NCI-H82 (cell line): ENCODE data around the gene GPR65.

Source experiments
- DNase-seq: peaks from one replicate; lab custom pipeline; 2025; lab: John Stamatoyannopoulos, UW

GPR65 gene, protein sequence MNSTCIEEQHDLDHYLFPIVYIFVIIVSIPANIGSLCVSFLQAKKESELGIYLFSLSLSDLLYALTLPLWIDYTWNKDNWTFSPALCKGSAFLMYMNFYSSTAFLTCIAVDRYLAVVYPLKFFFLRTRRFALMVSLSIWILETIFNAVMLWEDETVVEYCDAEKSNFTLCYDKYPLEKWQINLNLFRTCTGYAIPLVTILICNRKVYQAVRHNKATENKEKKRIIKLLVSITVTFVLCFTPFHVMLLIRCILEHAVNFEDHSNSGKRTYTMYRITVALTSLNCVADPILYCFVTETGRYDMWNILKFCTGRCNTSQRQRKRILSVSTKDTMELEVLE

DNA sequence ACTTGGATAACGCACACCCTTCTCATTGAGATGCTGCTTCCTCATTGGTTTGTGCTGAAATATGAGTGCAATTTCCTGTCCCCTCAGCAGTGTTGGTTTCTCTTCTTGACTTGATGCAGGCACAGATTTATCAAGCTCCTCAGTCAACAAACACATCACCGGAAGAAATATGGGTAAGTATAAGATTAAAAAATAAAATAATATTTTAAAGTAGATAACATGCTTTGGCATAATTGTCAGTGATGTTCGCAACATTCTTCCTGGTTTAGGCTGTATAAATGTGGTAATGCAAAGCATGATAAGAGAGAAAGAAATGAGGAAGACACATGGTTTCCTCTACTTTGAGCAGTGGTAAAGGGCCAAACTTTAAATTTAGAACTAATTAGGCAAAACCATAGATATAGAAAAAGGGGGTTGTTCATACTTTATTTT is at the start of gene GPR65:
Gene GPR65 (plus strand): TSS at position 86 of the 432 bp plus-strand sequence. CDS start 5,713 bp downstream, outside the sequence.
- DNase-seq = no peak

DNA sequence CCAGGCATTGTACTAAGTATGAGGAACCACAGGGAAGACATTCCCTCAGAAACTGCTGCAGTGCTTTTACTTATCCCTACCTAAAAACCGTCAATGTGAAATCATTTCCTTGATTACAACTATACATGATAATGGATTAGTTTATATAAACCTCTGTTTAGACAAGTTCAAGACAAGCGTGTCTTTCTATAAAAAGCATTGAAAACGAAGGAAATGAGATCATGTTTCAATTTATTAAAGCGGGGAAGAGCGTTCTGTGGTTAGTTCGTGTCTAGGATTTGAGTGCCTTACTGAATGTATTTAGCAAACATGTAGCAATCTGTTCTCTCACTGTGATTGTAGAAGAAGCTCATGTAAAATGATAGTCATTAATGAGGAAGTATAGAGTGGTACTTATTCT is 49.4 kb upstream of the GPR65 start:
- DNase-seq = no peak

DNA sequence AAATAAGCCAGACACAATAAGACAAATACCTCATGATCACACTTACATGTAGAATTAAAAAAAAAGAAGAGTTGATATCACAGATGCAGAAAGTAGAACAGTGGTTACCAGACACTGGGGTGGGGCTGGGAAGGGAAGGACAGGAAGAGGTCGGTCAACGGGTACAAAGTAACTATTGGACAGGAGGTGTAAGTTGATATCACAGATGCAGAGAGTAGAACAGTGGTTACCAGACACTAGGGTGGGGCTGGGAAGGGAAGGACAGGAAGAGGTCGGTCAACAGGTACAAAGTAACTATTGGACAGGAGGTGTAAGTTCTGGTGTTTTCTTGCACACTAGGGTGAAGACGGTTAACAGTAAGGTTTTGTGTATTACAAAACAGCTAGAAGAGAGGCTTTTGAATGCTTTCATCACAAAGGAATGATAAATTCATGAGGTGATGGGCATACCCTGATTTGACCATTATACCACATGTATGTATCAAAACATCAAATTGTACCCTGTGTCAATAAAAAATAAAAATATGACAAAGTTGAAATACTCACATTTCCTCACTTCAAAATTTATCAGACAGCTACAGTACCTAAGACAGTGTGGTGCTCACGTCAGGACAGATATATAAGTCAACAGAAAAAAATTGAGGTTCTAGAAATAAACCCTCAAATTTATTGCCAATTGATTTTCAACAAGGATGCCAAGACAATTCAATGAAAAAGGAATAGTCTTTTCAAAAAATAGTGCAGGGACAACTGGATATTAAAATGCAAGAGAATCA is 44.7 kb upstream of the GPR65 start:
- no peak for DNase-seq

DNA sequence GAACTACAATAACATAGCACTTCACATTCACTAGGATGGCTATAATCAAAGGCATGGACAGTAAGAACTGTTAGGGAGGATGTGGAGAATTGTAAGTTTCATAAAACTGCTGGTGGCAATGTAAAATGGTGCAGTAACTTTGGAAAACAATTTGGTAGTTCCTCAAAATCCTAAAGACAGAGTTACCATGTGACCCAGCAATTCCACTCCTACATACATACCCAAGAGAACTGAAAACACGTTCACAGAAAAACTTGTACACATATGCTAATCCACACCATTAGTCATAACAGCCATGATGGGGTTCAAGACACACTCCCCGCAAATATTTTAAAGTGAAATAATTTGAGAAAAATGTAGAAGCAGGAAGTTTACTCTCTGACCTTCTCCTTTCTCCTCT is 43.7 kb upstream of the GPR65 start:
- no peak for DNase-seq

DNA sequence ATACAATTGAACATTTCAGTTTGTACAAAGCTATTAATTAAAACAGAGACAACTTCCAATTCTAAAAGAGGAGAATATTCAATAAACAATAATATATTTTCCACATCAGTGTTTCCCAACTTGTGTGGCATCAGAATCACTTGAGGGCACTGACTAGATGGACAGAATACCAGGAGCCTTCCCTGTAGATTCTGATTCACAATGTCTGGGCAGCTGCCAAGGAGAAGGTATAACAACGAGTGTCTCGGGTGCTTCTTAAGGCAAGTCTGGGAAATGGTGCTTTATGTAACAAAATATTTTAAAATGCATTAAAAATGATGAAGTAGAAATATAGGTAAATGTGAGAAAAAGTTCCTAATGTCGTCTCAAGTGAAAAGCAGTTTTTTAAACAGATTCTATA is 38.1 kb upstream of the GPR65 start:
- no peak for DNase-seq

DNA sequence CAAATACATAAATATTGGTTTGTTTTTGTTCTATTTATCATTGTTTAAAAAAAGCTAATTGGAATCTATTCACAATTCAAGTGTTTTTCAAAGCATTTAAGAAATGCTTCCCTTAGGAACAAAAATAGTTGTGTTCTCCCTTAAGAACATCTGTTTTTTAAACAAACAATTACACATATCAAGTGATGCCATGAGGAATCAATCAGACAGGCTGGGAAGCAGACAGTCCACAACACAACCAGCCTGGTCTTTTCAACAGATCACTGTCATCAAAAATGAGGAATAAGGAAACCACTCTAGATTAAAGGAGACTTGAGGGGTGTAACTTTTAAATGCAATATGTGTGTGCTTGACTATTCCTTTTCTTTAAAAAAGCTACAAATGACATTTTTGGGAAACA is 37.4 kb upstream of the GPR65 start:
- DNase-seq = no peak

DNA sequence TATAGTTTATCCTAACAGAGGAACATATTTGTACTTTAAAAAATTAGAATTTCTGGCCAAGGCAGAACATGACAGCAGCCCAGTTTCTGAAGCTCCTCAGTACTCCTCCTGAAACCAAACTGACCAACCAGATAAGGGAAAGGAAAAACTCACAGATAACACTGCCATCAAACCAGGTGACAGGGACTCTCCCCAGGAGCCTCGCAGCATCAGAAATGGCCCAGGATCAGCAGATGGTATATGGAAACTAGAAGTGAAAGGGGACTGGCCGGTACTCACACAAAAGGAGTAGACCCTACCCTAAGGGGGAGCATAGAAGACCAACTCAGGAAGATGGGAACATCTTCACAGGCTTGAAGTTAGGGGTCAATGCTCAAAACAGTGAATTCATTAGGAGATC is 33.9 kb upstream of the GPR65 start:
- no peak for DNase-seq

DNA sequence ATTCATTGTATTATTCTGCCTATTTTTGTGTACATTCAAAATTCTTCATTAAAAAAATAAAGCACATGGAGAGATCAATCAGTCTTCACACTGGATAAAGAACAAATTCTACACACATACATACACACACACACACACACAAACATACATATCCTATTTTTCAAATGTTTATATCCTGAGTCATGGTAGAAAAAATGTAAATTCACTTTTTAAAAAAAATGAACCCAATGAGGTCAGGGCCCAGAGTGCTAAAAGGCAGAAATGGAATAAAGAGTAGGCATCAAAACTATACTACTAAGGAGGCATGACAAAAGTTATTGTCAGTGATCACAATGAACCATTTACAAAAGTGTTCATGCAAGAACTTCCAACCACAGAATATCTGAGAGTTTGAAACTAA is 29.3 kb upstream of the GPR65 start:
- no peak for DNase-seq

DNA sequence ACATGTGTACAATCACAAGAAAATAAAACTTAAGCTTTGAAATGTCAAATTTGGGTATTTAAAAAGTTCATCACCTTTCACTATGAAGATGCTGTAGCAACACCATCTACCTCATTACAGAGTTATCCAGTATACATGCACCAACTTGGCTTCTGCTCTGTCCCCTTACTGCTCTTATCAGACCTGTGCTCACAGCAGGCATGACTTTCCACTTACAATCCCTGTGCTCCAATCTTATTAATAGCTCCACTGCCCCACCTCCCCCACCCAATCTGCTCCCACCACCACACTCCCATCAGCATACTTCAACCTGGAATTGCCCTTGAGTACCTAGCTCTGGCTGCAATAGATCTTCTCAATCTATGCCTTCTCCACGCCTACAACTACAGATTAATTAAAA is 25.2 kb upstream of the GPR65 start:
- peak; percentile 6 for DNase-seq

DNA sequence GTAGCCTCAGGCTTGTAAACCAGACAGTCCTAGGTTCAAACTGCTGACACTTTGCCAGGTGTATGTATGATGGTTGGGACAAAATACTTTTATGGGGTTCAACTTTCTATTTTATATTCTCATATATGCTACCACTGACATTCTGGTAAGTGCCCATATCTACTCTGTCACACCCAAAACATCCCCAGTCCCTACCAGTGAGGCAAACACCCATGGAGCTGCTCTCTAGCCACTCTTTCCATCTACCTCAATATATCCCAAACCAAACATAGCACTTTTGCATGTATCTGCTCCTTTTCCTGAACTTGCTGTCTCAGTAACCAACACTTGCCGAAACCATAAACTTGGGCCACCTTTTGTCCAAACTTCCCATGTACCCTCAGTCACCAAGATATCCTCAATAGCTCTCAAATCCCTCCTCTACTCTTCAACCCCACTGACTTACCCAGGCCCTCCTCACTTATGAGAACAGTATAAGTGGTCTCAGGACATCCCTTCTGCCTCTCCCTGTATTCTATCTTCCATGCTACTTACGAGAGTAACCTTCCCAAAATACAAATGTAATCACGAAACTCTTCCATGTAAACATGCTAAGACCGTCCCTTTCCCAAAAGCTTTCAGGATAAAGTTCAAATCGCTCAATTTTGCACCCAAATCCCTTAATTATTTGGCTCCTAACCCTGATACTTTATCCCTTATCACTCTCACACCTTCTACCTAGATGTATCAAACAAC is 15.5 kb upstream of the GPR65 start:
- DNase-seq = no peak

DNA sequence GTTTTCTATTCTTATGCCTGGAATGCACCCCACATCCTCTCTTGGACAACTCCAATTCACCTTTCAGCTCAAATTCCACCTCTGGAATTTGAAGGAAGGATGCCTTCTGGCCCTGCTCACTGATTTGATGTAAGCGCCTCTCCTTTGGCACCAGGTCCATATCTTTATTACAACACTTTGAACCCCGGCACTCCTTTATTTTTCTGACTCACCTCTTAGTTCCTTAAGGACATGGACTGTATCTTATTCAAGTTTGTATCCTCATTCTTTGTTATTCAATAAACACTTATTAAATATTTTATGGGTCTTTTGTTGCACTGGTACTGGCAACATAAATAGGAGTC is 15.0 kb upstream of the GPR65 start:
- DNase-seq = no peak

DNA sequence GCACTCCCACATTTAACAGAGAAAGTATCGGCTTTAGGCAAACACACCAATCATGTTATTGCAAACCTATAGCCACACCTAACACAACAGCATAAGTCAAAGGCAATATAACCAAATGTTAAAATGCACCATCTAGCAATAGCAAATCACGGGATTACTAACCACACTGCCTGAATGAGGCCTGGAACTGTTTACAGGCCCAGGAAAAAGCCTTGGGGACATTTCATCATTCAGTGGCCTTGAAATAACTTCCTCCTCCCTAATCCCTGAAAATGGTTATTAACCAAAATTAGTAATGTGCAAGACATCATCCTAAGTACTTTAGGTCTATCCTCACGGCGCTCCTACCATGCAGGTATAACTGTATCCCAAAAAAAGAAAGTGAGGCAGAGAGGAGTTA is 14.3 kb upstream of the GPR65 start:
- DNase-seq = no peak

DNA sequence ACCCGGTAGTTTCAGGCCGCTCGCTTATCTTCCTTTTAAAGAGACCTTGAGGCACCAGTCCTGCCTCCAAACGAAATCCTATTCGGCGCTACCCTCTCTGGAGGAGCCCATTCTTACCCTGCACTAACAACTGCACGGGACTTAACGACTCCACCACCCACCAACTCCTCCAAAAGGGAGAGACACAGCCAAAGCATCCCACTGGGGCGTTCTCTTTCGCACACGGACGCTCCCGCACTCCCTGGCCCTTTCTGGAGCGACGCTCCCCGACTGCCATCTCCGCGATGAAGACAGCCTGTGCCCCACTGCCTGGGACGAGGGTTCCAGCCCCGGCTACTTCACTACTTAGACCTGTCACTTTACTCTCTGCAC is 12.6 kb upstream of the GPR65 start:
- DNase-seq = no peak

DNA sequence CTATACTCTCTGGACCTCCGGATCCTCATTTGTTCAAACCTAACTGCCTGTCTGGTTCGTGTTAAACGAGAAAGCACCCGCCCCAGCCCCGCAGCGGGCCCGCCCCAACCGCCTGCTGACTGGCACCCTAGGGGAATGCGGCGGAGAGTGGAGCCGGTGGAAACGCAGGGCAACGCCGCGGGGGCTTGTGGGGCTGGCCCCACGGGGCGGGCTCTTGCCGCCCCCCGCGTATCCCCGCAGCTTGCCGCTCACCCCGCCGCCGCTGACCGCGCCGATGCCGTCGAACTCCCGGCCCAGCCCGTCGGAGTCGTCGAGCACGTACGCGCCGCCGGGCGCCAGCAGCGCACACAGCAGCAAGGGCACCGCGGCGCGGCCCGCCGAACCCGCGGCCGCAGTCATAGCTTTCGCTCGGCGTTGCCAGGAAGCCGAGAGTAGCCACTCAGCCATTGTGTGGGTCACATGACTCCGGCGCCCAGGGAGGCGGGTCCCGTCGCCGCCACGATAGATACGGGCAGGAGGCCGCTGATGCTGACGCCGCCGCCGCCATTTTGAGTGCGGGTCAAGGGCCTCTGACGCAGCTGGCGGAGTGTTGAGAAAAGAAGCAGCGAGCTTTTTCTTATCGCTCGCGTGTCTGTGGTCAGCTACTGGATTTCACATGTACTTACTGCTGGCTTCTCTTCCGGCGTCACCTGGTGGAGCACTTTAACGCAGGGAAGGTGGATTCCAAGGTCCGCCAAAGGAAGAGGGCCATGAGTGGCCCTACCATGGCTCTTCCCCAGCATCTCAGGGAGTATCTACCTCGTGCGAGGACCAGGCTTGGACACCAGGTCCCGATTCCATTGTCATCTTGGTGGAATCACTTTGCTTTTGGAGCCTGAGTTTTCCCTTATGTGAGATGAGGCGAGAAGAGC is 12.0 kb upstream of the GPR65 start, which contains the start of gene GALC:
Gene GALC (minus strand): TSS at position 465 of the 911 bp plus-strand sequence. CDS start 18 bp downstream, at position 447.
- peak; percentile 87 for DNase-seq

DNA sequence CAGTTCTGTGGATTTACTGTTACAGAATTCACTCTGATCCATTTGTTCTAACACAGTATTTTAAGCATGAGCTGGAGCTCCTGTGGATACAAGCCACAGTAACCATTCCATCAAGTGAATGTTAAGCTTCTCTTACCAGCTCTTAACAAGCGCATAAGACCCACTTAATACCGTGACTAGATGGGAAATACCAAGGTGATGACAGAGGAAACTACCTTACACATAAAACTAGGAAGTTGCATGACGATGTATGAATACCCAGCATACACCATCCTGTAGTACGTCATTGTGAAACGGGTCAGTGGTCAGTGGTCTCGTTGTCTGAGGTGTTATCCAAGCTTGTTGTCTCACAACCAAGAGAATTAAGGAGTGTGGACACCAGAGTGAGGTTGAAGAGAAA is 10.0 kb upstream of the GPR65 start:
- DNase-seq = no peak

DNA sequence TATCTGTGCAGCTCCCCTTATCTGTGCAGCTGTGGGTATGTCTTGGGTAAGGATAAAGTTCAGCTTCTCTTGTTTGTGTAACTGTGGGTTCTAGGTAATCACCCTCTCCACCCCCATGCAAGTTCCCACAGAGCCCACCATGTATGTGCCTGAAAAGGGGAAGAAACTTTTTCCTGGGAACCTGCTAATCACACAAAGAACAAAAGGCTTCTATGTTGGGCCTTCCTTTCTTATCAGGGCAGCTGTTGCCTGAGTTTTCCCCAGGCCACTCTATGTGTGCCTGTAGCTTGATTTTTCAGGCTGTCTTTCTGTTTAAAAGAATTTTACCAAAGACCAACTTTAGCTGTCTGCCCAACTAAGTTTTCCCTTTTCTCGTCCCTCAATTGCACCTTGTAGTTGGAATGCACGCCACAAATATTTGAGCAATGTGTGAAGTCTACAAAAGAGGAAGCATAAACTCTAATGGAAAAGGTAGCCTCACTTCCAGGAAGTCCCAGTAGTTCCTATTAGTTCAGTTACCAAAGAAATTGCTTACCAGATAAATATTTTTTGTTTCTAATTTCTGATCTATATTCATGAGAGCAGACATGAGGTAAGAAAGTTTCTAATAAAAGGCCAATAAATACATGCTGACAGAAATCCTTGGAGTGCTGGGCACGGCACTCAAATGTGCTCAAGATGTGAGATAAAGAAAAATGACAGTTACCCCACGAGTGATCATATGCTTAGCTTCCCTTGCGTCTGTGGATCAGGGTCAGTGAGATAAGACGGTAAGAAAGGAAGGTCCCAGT is 9.2 kb upstream of the GPR65 start:
- no peak for DNase-seq

DNA sequence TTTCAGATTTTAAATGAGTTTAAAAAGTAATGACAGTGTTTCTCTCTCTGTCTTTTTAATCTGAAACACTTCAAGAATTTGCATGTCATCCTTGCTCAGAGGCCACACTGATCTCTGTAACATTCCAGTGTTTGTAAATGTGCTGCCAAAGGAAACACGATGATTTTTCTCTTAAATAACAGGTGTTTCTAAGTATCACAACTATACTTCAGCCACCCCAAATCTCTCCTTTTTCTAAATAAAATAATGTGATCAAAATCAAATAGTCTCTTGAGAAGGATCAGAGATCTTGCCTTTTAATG is 8.7 kb upstream of the GPR65 start:
- DNase-seq = no peak

DNA sequence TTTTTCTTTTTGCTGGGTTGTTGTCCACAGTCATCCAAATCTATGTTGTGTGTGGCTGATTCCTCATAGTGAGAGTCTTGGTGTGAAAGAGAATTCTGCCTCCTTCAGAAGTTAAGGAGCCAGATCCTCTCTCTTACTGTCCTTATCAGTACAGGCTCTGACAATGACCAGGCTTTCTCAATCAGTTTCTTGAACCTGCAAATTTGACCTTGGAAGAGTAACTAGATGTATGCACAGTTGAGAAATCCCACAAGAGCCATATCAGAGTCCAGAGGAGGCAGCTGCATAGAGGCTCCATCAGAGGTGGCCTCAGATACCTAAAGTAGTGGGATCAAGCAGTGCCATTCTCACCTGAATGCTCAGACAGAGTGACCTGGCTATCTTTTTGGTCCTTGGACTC is 6.5 kb upstream of the GPR65 start:
- no peak for DNase-seq

DNA sequence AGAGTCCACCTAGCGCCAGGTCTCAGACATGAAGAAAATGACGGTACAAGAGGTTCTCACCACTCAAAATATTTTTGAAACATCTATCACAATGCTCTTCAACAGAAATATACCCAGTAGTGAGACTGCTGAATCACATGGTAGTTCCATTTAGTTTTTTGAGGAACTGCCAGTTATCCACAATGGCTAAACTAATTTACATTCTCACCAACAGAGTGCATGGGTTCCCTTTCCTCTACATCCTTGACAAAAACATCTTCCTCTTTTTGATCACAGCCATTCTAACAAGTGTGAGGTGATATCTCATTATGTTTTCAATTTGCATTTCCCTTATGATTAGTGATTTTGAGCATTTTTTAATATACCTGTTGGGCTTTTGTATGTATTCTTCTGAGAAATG is 5.7 kb upstream of the GPR65 start:
- DNase-seq = no peak

DNA sequence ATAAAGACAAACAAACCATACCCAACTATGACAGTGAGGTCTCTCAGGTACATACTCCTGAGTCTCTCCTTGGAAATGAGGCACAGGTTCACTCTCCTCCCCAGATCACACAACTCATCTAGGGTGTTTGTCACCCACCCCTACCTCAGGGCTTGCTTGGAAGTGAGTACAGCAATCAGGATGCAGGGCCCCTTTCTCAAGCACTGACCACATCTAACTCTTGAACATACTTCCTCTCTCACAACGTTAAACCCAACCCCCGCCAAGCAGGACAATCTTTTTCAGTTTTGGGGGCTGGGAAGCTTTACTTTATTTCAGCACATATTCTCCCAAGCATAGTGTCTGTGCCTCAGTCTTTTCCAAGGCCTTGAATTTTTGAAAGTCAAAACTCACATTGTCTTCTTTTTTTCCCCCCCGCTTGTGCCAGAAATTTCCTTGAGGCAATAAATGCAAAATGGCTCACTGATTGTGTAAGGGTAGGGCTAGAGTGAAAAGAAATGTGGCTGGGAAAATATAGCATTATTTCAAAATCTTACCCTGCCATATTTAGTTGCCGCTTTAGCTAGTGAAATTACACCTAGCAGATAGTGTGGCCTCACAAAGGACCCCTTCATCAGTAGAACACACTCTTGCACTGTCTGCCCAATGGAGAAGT is 2.4 kb upstream of the GPR65 start:
- no peak for DNase-seq

DNA sequence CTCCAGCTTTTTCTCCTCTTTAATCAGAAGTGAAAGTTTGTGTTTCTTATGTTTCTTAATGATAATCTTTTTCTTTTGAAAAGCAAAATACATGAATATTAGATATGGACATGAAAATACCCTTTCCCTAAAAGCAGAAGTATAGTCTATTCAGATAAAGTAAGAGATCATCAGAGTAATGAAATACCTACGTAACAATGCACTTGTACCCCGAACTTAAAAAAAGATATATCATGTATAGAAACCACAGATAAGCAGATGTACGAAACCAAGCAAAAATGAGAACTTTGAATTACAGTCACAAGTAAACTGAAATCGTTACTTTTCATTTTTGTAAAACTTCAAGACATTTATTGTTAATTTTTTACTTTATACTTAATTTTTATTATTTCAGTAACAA is 1.5 kb upstream of the GPR65 start:
- no peak for DNase-seq
